Measurements from ENCODE around the gene BMAL1. TPM values are rescaled to one million over a fixed set of nuclear protein-coding genes. Genes with fewer than 3 reads are reported as not detected.

The BMAL1 gene
- total RNA-seq, 1 donor from 2014 or later, result 43.6 TPM

GRCh38 chr11:13339195-13340153, 61.9 kb downstream of the BMAL1 start:
- no peak for DNase-seq (ENCODE audit: low spot score)

DNA sequence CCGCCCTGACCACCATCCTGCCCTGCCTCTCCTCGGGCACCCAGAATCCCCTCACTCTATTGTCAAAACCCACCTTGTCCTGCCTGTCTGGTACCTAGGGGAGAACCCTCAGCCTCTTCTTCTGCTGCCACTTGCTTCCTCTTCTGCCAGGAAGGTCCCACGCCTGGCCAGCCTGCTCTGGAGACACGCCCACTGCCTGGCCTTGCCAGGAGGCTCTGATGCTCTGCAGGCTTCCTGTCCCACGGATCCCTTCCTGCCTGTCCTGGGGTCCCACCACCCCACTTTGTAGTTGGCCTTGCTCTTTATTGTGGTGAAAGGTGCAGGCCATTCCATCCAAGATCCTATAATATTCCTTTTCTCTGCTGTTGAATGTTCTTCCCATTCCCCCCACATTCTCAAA, 63.4 kb downstream of the BMAL1 start:
- no peak for DNase-seq (ENCODE audit: low spot score)

DNA sequence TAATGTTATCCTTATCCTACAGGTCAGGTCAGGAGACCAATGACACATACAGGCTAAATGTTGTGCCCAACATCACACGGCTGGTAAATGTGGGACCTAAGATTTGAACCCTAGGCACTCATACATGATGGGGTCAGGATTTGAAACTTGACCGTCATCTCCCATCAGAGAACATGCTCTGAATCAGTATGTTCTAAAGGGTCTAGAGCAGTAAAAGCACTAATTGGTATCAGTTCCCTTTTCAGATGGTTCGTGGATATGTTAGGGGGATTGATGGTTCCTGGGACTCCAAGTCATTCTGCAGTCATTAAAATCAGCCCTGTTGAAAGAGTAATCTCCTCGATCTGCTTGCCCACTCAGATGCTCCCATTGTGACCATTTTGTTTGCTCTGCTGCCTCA, 65.5 kb downstream of the BMAL1 start:
- no peak for DNase-seq (ENCODE audit: low spot score)

DNA sequence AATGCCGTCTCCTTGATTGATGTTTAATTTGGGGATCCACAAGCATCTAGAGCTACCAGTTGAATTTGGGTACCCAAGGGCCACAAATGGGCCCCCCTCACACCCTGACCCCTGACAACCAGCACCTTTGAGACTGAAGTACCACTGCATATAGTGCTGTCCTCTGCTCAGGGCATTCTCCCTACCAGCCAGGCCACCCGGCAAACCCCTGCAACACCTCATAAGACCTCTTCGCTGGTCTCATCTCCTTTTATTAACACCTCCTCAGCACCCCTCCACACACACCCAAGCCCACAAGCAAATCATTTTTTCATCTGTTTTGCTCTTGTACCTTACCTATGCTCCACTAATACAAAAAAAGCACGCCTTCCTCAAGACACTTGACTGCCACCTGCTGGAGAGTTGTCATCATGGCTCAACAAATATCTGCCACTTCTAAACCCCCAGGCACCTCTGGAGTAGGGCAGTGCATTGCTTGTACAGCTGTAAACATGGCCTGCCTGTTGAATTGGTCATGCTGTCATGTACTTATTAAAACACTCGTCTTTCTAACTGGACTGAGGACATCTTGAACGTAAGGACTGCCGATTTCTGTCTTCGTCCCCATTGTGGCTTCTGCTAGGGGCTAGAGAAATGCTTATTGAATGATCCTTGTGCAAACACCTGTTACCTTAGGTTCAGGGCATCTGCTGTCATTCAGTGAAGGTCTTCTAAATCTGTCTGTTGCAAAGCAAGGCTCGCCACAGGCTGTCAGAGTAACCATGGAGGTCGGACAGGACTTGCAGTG, 66.5 kb downstream of the BMAL1 start:
- no peak for DNase-seq (ENCODE audit: low spot score)

DNA sequence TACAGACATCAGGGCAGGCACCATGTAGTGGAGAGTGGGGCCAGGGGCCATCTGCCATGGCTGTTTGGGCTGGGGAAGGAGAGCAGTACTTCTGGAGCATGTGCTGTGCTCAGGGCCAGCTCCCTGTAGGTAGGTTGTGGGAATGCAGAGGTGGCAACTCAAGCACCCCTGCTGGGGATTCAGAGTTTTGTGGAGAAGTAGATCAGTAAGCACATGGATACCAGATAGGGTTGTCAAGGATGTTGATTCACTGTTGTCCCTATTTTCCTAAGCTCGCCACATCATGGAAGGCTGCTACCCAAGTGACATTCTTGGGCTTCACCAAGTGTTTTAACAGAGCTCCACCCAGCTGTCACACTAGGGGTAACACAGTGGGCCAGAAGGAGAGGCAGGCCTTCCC, 67.2 kb downstream of the BMAL1 start:
- no peak for DNase-seq (ENCODE audit: low spot score)

- no peak for DNase-seq (ENCODE audit: low spot score)
Observed at GRCh38 chr11:13346470-13346869, 68.9 kb downstream of the BMAL1 start.

- DNase-seq (ENCODE audit: low spot score), result no peak
Observed at GRCh38 chr11:13347901-13348300, 70.3 kb downstream of the BMAL1 start.

DNA sequence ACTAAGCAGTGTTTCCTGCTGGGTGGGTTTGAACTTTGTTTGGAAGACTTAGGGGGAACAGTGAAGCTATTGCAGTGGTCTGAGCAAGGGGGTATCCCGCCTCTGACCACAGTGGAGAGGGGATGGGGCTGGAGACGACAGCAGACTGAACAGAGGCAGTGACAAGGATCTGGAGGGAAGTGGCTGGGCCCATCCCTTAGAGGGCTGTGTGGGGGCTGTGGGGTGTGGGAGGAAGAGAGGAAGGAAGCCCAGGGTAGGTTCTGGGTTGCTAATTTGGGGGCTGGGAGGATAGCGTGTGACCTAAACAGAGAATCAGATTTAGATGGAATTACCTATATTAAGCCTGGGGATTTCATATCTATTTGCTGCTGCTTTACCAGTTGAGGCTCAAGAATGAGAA, 70.7 kb downstream of the BMAL1 start:
- no peak for DNase-seq (ENCODE audit: low spot score)

DNA sequence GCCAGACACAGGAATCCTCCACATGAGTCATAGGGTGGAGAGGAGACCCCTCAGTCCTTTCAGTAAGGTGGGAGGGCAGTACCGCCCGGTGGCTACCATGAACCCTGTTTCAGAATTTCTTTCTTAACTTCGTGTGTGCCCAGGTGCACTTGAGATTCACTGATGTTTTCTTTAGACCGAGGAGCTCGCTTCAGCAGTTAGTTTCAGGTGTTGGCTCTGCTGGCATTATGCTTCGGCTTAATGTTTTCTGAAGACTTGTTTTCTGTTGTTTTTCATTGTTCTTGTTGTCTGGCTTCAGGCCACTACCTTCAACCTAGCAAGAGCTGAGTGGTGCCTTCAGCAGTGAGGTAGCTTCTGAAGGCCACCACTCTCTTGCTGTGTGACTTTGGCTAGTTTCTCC, 71.5 kb downstream of the BMAL1 start:
- no peak for DNase-seq (ENCODE audit: low spot score)

- no peak for DNase-seq (ENCODE audit: low spot score)
Observed at GRCh38 chr11:13349581-13349980, 72.0 kb downstream of the BMAL1 start.

GRCh38 chr11:13352711-13353110, 75.1 kb downstream of the BMAL1 start:
- no peak for DNase-seq (ENCODE audit: low spot score)

- DNase-seq (ENCODE audit: low spot score), result no peak
Observed at GRCh38 chr11:13354335-13354734, 76.7 kb downstream of the BMAL1 start.

- DNase-seq (ENCODE audit: low spot score), result no peak
Observed at GRCh38 chr11:13355191-13355590, 77.6 kb downstream of the BMAL1 start.

DNA sequence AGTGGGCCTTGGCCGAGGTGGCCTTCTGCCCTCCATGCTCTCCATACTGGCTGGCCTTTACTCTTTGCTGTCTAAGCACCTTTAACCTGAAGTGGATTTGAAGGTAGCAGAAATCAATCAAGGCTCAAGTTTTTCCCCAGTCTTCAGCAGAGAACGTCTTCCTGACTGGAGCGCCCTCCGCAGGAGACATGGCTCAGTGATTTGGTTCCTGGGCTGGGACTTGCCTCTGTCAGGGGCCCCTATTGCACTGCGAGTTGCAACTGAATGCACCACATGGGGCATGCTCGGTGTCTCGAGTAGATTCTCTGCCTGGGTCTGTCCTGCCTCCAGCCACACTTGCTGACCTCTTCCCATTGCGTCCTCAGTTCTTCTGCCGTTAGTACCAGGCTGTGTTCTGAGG, 79.6 kb downstream of the BMAL1 start:
- DNase-seq (ENCODE audit: low spot score), result no peak

GRCh38 chr11:13358596-13359270, 81.1 kb downstream of the BMAL1 start:
- DNase-seq (ENCODE audit: low spot score), result no peak

- no peak for DNase-seq (ENCODE audit: low spot score)
Observed at GRCh38 chr11:13362596-13363109, 85.1 kb downstream of the BMAL1 start.

- DNase-seq (ENCODE audit: low spot score), result no peak
Observed at GRCh38 chr11:13364388-13364787, 86.8 kb downstream of the BMAL1 start.

DNA sequence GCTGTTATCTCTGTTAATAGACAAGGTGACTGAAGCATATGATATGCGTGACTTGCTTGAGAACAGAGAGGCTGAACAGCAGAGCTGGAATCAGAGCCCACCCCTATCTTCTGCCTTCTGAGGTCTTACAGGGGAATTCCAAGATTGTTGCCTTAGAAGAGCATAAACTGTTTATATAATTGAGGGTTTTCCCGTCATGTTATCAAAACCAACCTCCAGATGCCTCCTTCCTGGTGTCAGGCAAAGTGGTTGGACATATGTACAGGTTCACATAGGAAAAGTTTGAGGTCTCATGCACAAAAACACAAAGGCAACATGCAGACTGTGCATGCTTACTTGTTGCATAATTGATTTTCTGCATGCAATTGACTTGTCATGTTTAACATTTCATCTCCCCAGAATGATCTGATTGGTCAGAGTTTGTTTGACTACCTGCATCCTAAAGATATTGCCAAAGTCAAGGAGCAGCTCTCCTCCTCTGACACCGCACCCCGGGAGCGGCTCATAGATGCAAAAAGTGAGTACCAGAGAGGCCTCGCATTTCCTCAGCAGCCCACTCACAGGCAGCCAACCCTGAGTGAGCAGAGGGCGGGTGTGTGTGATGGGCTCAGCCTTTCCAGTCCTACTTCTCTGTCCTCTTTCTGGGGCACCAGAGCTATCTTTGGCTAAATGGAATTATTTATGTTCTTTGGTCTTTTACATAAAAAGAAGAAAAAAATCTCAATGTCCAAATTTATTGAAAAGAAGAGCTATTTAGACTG, 88.9 kb downstream of the BMAL1 start:
- no peak for DNase-seq (ENCODE audit: low spot score)

DNA sequence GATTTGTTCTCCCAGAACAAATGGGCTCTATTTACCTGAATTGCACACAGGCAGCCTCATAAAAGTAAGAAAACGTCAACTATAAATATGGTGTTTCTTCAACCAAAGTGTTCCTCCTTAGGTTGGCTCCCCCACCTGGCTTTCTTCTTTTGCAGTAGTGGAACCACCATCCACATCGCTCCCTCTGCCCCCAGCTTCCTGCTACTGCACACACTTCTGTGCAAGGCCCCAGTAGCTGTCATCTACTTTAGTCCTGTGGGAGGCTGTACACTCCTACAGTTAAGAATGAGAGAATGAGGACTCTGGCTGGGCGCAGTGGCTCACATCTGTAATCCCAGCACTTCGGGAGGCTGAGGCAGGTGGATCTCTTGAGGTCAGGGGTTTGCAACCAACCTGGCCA, 89.5 kb downstream of the BMAL1 start:
- no peak for DNase-seq (ENCODE audit: low spot score)

DNA sequence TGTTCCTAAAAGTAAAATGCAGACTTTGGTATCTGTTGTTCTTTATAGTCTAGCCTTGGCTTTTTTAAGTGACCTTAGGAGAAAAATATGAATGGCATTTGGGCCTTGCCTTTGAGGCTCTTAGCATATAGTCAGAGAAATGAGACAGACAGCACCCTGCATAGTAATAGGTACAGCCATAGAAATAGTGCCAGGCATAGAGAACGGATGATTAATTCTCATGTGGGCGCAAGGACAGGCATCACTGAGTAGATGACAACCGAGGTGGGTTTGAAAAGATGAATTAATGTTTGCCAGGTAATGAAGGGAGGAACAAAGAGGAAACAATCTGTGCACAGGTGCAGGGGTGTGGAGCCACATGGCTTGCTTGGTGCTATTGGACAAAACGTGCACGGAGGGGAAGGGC, 90.5 kb downstream of the BMAL1 start:
- no peak for DNase-seq (ENCODE audit: low spot score)

DNA sequence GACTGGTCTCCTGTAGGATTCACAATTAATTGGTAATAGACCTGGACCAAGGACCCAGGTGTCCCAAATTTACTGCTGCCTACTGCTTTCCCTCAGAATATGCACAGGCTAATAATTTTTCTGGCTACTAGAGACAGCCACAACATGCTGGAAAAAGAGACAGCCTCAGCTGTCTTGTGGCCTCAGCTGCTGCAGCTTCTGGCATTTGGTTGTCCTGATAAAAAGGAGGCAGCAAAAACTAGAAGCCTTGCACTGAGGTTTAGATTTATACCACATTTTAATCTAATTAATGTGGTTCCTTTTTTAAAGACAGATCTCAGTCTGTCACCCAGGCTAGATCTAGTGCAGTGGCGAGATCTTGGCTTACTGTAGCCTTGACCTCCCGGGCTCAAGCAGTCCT, 95.6 kb downstream of the BMAL1 start:
- DNase-seq (ENCODE audit: low spot score), result no peak

All from mesenteric fat pad (tissue), 1 donor.